Fibroblast of lung (primary cell): ENCODE results near the gene GATA1.

Experiments used
- EZH2 ChIP-seq: IDR thresholded peaks from 2 replicates; pipeline ENCODE4 v1.5.1; 2012; ENCODE audit warnings: low read length, control low read depth, mild to moderate bottlenecking; ENCODE audit errors: missing control alignments
- TF ChIP-seq, protein P1 (sequence below), 2 donors: IDR thresholded peaks in 1 of 2; conservative IDR thresholded peaks in 1 of 2; 1 replicate in 1 of 2; 2 replicates in 1 of 2; pipeline ENCODE4 v1.5.1; 2011 to 2012; ENCODE audit warnings: low read length in 2 of 2, control low read depth in 1 of 2, inconsistent platforms in 1 of 2, low read depth in 1 of 2, mild to moderate bottlenecking in 1 of 2

- TF ChIP-seq, protein P1, sequence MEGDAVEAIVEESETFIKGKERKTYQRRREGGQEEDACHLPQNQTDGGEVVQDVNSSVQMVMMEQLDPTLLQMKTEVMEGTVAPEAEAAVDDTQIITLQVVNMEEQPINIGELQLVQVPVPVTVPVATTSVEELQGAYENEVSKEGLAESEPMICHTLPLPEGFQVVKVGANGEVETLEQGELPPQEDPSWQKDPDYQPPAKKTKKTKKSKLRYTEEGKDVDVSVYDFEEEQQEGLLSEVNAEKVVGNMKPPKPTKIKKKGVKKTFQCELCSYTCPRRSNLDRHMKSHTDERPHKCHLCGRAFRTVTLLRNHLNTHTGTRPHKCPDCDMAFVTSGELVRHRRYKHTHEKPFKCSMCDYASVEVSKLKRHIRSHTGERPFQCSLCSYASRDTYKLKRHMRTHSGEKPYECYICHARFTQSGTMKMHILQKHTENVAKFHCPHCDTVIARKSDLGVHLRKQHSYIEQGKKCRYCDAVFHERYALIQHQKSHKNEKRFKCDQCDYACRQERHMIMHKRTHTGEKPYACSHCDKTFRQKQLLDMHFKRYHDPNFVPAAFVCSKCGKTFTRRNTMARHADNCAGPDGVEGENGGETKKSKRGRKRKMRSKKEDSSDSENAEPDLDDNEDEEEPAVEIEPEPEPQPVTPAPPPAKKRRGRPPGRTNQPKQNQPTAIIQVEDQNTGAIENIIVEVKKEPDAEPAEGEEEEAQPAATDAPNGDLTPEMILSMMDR (conservative IDR thresholded peaks at IDR 0.05 in 1 of 2, IDR thresholded peaks at IDR 0.05 in 1 of 2; ENCODE audit: low read depth in 1 of 2, low read length in 2 of 2) = no peak
- TF ChIP-seq EZH2 = no peak
Observed at GRCh38 chrX:48794911-48795515, 8.6 kb downstream of the GATA1 start.
